22Rv1 (cell line): Measurements from ENCODE around the gene CDKAL1.

ENCODE experiments used
- ZFX ChIP-seq: fragments of 450-650 bp; IDR thresholded peaks from 2 replicates; pipeline ENCODE4 v1.6.1; 2017; ENCODE audit warnings: antibody characterized with exemption, borderline replicate concordance
- TF ChIP-seq, protein P1 (sequence below): fragments of 450-650 bp; IDR thresholded peaks from 2 replicates; pipeline ENCODE4 v1.5.1; 2017; ENCODE audit warnings: mild to moderate bottlenecking

DNA sequence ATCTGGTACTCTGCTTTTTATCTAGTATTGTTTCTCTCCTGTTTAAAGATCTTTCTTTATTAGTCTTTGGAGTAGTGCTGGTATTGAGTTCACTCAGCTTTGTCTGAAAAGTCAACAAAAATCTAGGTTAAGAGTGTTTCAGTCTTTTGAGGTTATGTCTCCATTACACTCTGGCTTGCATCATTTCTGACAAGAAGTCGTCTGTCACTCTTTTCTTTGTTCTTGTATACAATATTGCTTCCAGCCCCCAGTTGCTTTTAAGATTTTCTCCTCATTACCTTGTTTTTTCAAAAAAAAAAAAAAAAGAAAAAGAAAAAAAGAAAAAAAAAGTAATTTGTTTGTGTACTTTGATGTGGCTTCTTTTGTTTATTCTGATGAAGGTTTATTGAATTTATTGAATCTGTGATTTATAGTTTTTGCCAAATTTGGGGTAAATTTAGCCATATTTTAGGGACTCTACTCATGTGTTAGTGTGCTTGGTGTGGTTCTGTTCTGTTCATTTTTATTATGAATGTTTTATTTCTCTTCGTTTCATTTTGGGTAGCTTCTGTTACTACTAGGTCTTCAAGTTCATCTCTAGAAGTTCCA is 408.9 kb downstream of the CDKAL1 start:
- TF ChIP-seq, protein P1, sequence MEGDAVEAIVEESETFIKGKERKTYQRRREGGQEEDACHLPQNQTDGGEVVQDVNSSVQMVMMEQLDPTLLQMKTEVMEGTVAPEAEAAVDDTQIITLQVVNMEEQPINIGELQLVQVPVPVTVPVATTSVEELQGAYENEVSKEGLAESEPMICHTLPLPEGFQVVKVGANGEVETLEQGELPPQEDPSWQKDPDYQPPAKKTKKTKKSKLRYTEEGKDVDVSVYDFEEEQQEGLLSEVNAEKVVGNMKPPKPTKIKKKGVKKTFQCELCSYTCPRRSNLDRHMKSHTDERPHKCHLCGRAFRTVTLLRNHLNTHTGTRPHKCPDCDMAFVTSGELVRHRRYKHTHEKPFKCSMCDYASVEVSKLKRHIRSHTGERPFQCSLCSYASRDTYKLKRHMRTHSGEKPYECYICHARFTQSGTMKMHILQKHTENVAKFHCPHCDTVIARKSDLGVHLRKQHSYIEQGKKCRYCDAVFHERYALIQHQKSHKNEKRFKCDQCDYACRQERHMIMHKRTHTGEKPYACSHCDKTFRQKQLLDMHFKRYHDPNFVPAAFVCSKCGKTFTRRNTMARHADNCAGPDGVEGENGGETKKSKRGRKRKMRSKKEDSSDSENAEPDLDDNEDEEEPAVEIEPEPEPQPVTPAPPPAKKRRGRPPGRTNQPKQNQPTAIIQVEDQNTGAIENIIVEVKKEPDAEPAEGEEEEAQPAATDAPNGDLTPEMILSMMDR: no peak
- TF ChIP-seq ZFX: no peak
